GM12892 (cell line): ENCODE data around the gene LRRC31.

Experiments
- POLR2A ChIP-seq: IDR thresholded peaks from 2 replicates; pipeline ENCODE4 v1.6.1; 2011; ENCODE audit warnings: low read depth, low read length, control low read depth
- POLR2AphosphoS5 ChIP-seq: IDR thresholded peaks from 2 replicates; pipeline ENCODE4 v1.6.1; 2011; ENCODE audit warnings: low read depth, low read length, control low read depth
- TAF1 ChIP-seq: IDR thresholded peaks from 2 replicates; pipeline ENCODE4 v1.6.1; 2011; ENCODE audit warnings: low read depth, mild to moderate bottlenecking, control low read depth, low read length, borderline replicate concordance

DNA sequence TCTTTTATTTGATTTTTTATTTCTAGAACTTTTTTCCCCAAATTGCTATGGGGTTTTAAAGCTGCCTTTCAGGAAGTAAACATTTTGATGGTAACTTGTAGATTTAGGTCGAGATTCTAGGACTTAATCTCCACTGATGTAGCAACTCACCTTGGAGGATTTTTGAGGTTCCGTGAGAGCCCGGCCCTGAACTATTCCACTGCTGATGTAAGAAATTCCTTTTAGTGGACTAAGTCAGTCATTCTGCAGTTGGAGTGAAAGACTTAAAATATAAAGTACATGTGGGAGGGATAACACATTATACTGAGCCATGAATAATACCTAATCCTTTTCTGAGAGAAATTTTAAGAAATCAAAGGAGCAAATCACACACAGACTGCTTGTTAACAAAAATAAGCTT is 44.4 kb downstream of the LRRC31 start:
- no peak for TF ChIP-seq POLR2A
- TF ChIP-seq TAF1 = no peak
- TF ChIP-seq POLR2AphosphoS5 = no peak
